ENCODE measurements around the gene KHK. TPM values are rescaled to one million over a fixed set of nuclear protein-coding genes. Genes with fewer than 3 reads are reported as not detected.
"Not testable (repeated sequence)": the region's sequence is repeated elsewhere in the genome, so short reads cannot be mapped to it uniquely, and the experiment has no call there.

KHK gene
- total RNA-seq, 3 donors from 2014 or later = 6.3 to 14.7 (median 8.1) TPM

DNA sequence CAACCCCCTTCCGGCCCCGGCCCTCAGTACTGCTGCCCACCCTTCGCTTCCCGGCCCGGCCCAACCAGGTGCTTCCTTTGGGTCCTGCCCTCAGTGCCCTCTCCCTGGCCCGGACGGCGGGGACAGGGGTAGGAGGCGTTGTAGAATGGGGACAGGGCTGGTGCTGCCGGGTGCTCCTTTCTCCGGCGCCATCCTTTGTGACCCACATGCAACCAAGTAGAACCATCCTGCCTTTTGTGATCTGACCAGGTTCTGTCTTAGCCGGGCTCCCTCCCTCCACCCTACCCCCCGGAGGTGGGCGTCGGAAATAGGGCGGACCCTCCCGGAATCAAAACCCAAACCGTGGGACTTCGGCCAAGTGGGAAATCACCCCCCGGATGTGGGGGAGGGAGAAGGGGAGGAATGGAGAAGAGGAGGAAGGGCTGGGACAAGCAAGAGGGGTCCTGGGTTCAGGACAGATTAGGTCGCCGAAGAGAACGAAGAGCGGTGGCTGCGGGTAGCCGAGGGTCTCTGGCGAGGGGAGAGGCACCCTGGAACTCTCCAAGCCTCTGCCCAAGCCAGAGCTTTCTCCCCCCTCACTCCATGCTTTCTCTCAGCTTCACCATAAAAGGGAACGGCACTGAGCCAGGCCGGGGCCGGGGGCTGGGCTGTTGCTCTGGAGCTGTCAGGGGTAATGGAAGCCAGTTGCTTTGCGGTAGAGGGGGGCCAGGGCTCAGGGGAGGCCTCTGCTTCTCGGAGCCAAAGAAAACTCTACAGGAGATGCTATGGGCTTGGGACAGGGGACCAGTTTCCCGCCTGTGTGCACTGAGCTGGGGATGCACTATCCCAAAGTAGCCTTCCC, 14.4 kb upstream of the KHK start:
- H3K36me3 ChIP-seq (ENCODE audit: low read depth) = no peaks in the 10 kb centered on the region
- ATAC-seq (peak; percentile 19), DNase-seq (peak; percentile 66 to 75 (median 74))
- peaks cover 24% of the 10 kb centered on the region for H3K4me1 ChIP-seq (ENCODE audit: low read depth)
- peak overlapping the region; percentile 55 for H3K4me3 ChIP-seq
- no peak for TF ChIP-seq CTCF (IDR thresholded peaks at IDR 0.05)
- no peaks in the 10 kb centered on the region for H3K9me3 ChIP-seq
- intact Hi-C loops (cut with DNase I, micrococcal nuclease) = no loop called here

GRCh38 chr2:27072920-27073319, 13.7 kb upstream of the KHK start:
- intact Hi-C loops (cut with DNase I, micrococcal nuclease) = no loop called here
- Histone ChIP-seq H3K4me3 (no peak overlapping the region), H3K9me3 (no peaks in the 10 kb centered on the region), H3K4me1 (ENCODE audit: low read depth) (peaks cover 24% of the 10 kb centered on the region), H3K36me3 (ENCODE audit: low read depth) (no peaks in the 10 kb centered on the region)
- ATAC-seq = no peak
- no peak for TF ChIP-seq CTCF (IDR thresholded peaks at IDR 0.05)
- no peak for DNase-seq

- no peak overlapping the region for H3K4me3 ChIP-seq
- H3K9me3 ChIP-seq = no peaks in the 10 kb centered on the region
- peaks cover 24% of the 10 kb centered on the region for H3K4me1 ChIP-seq (ENCODE audit: low read depth)
- ATAC-seq (no peak), DNase-seq (peak in 1 of 3 donors; percentile 24)
- no peaks in the 10 kb centered on the region for H3K36me3 ChIP-seq (ENCODE audit: low read depth)
- no peak for TF ChIP-seq CTCF (IDR thresholded peaks at IDR 0.05)
- intact Hi-C loops (cut with DNase I, micrococcal nuclease) = no loop called here
Observed at GRCh38 chr2:27073782-27074181, 12.8 kb upstream of the KHK start.

DNA sequence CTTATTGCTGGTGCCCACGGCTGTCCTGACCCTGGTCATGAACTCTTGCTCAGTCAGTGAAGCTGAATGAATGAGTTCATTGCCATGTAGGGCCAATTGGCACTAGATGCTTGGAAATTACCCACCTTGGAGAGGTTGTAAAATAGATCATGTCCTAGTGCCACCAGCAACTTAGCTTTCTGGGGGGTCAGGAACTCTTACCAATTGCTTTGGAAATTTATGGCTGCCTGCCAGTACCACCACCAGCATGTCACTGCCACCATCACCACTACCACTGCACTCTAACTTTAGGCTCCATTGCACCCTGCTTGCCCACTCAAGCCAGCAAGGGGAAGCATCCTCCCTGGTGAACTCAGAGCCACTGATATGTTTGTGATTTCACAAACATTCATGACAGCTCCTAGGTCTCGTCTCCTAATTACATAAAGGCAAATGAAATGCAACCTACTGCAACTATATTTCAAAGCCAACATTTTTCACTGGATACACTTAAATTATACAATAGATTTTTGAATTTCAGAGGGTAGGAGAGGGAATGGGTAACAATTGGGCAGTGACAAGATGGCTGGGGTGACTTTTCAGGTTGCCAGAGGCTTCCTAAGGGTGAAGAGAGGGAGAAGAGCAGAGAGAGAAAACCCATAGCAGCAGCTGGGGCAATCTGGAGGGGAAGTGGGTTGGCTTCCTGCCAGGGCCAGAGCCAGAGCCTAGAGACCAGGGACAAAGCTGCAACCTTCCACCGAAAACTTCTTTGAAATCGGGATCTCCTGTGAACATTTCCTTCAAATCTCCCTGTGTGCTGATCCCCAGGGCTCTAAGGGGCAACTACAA, 11.6 kb upstream of the KHK start:
- H3K4me3 ChIP-seq = no peak overlapping the region
- intact Hi-C loops (cut with DNase I, micrococcal nuclease) = no loop called here
- no peak for TF ChIP-seq CTCF (IDR thresholded peaks at IDR 0.05)
- H3K4me1 ChIP-seq (ENCODE audit: low read depth) = peaks cover 21% of the 10 kb centered on the region
- no peak for ATAC-seq
- H3K36me3 ChIP-seq (ENCODE audit: low read depth) = no peaks in the 10 kb centered on the region
- H3K9me3 ChIP-seq = no peaks in the 10 kb centered on the region
- DNase-seq = peak; percentile 65 to 71 (median 71)

- H3K4me1 ChIP-seq (ENCODE audit: low read depth) = peaks cover 17% of the 10 kb centered on the region
- H3K4me3 ChIP-seq; ATAC-seq; intact Hi-C loops (cut with DNase I, micrococcal nuclease); DNase-seq; H3K36me3 ChIP-seq (ENCODE audit: low read depth); H3K9me3 ChIP-seq: not testable (repeated sequence)
Observed at GRCh38 chr2:27075566-27075871, 11.1 kb upstream of the KHK start.

GRCh38 chr2:27076323-27076722, 10.2 kb upstream of the KHK start:
- Histone ChIP-seq H3K4me3 (no peak overlapping the region), H3K4me1 (ENCODE audit: low read depth) (peaks cover 19% of the 10 kb centered on the region), H3K36me3 (ENCODE audit: low read depth) (no peaks in the 10 kb centered on the region), H3K9me3 (no peaks in the 10 kb centered on the region)
- TF ChIP-seq CTCF (IDR thresholded peaks at IDR 0.05) = no peak
- intact Hi-C loops (cut with DNase I, micrococcal nuclease) = no loop called here
- ATAC-seq (no peak), DNase-seq (no peak)
